Panc1 (cell line): ENCODE measurements around the gene NR2C2. TPM values are rescaled to one million over a fixed set of nuclear protein-coding genes. Genes with fewer than 3 reads are reported as not detected.

Source experiments
- ATAC-seq: fragments of 200-7000 bp; cut with Tn5 transposase; 2 replicates; pipeline ENCODE4 v1.9.1; 2020; ENCODE audit warnings: mild to moderate bottlenecking, moderate library complexity
- BruUV-seq: library from RNA; stranded (reverse); fragments of 400-500 nt; replicated peaks from 2 replicates; lab custom pipeline; 2021; lab: Mats Ljungman, UMichigan
- CTCF ChIA-PET: fragments of 300-600 bp; sonication (Branson Sonifier 250); formaldehyde crosslinking; loops from one replicate; lab custom pipeline; 2022; ENCODE audit warnings: antibody characterized with exemption; lab: Charles Lee
- POLR2A ChIA-PET: fragments of 300-600 bp; sonication (Branson Sonifier 250); formaldehyde crosslinking; loops from one replicate; lab custom pipeline; 2022; ENCODE audit warnings: antibody characterized with exemption; lab: Charles Lee
- DNase-seq: peaks from one replicate; pipeline ENCODE4 v3.0.0-alpha.2; 2010; ENCODE audit warnings: low read depth, low spot score
- H3K27ac ChIP-seq: 2 replicates; pipeline ENCODE4 v1.5.1; 2011; ENCODE audit warnings: mild to moderate bottlenecking, low read length, inconsistent platforms
- H3K27me3 ChIP-seq: fragments of 200-500 bp; sonication (Bioruptor generic); 2 replicates; pipeline ENCODE4 v1.6.0; 2014; ENCODE audit warnings: low read length, inconsistent platforms; ENCODE audit not compliant: control insufficient read depth, insufficient read depth
- H3K36me3 ChIP-seq: fragments of 200-500 bp; sonication (Bioruptor generic); 2 replicates; pipeline ENCODE4 v1.5.1; 2014; ENCODE audit warnings: inconsistent platforms, mild to moderate bottlenecking, low read length, moderate library complexity; ENCODE audit not compliant: control insufficient read depth, insufficient read depth
- H3K4me1 ChIP-seq: 2 replicates; pipeline ENCODE4 v1.5.1; 2011; ENCODE audit warnings: inconsistent platforms, mild to moderate bottlenecking, low read length, moderate library complexity; ENCODE audit not compliant: control insufficient read depth, insufficient read depth
- H3K4me3 ChIP-seq, 2 experiments: 2 replicates each; pipeline ENCODE4 v1.5.1; 2011 to 2012; ENCODE audit warnings: low read depth in 2 of 2, low read length in 2 of 2, mild to moderate bottlenecking in 2 of 2, inconsistent platforms in 1 of 2, moderate library complexity in 1 of 2
- H3K9me3 ChIP-seq: fragments of 200-500 bp; sonication (Bioruptor generic); 2 replicates; pipeline ENCODE4 v1.5.1; 2014; ENCODE audit warnings: low read depth, mild to moderate bottlenecking, inconsistent platforms, low read length, moderate library complexity; ENCODE audit not compliant: control insufficient read depth, insufficient read depth
- CTCF ChIP-seq: fragments of 450-650 bp; IDR thresholded peaks from 2 replicates; pipeline ENCODE4 v1.5.1; 2017; ENCODE audit warnings: mild to moderate bottlenecking
- POLR2AphosphoS5 ChIP-seq: IDR thresholded peaks from 2 replicates; pipeline ENCODE4 v1.6.1; 2012; ENCODE audit warnings: mild to moderate bottlenecking, low read depth, low read length, moderate library complexity
- SIN3A ChIP-seq: IDR thresholded peaks from 2 replicates; pipeline ENCODE4 v1.6.1; 2012; ENCODE audit warnings: low read depth, mild to moderate bottlenecking, low read length, moderate library complexity, borderline replicate concordance; ENCODE audit not compliant: insufficient read depth
- TCF7L2 ChIP-seq: IDR thresholded peaks from 2 replicates; pipeline ENCODE4 v1.6.1; 2011; ENCODE audit warnings: mild to moderate bottlenecking, low read depth, low read length, inconsistent platforms
- in situ Hi-C: cut with HindIII; loops from 2 replicates; pipeline ENCODE4 v1.10.0; 2016; ENCODE audit warnings: low sequenced_read_pairs, low pct_unique_long_range_greater_than_20kb
- intact Hi-C: fragments of 100-400 bp; cut with micrococcal nuclease; formaldehyde crosslinking; loops from one replicate; pipeline ENCODE4 v1.10.0; 2022; ENCODE audit not compliant: unreplicated experiment
- total RNA-seq: library from RNA; stranded (reverse); gene quantifications from one replicate; pipeline ENCODE4 v1.2.1, GENCODE V29; 2021; ENCODE audit not compliant: unreplicated experiment
- TF ChIP-seq, protein P1 (sequence below), 2 experiments: IDR thresholded peaks; 2 replicates each; pipeline ENCODE4 v1.6.1; 2011 to 2012; ENCODE audit warnings: low read depth in 2 of 2, control low read depth in 1 of 2, low read length in 1 of 2, mild to moderate bottlenecking in 1 of 2, moderate library complexity in 1 of 2; ENCODE audit not compliant: insufficient read depth in 1 of 2

The NR2C2 gene
- total RNA-seq, 1 experiment from 2014 or later, result 30.6 TPM

GRCh38 chr3:15014606-15015328, 67.4 kb downstream of the NR2C2 start:
- H3K4me1 ChIP-seq, result no peaks in the 10 kb centered on the region
- ATAC-seq, result no peak
- peaks cover 12% of the 10 kb centered on the region for H3K36me3 ChIP-seq
- ChIA-PET POLR2A (no interaction called here), CTCF (no interaction called here)
- H3K4me3 ChIP-seq, result no peak overlapping the region
- intact Hi-C loops (no loop called here), in situ Hi-C loops (no loop called here)
- H3K27me3 ChIP-seq, result no peaks in the 10 kb centered on the region
- H3K9me3 ChIP-seq, result no peaks in the 10 kb centered on the region
- TF ChIP-seq POLR2AphosphoS5 (no peak), CTCF (no peak), TCF7L2 (no peak), SIN3A (no peak)
- TF ChIP-seq, protein P1, sequence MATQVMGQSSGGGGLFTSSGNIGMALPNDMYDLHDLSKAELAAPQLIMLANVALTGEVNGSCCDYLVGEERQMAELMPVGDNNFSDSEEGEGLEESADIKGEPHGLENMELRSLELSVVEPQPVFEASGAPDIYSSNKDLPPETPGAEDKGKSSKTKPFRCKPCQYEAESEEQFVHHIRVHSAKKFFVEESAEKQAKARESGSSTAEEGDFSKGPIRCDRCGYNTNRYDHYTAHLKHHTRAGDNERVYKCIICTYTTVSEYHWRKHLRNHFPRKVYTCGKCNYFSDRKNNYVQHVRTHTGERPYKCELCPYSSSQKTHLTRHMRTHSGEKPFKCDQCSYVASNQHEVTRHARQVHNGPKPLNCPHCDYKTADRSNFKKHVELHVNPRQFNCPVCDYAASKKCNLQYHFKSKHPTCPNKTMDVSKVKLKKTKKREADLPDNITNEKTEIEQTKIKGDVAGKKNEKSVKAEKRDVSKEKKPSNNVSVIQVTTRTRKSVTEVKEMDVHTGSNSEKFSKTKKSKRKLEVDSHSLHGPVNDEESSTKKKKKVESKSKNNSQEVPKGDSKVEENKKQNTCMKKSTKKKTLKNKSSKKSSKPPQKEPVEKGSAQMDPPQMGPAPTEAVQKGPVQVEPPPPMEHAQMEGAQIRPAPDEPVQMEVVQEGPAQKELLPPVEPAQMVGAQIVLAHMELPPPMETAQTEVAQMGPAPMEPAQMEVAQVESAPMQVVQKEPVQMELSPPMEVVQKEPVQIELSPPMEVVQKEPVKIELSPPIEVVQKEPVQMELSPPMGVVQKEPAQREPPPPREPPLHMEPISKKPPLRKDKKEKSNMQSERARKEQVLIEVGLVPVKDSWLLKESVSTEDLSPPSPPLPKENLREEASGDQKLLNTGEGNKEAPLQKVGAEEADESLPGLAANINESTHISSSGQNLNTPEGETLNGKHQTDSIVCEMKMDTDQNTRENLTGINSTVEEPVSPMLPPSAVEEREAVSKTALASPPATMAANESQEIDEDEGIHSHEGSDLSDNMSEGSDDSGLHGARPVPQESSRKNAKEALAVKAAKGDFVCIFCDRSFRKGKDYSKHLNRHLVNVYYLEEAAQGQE (IDR thresholded peaks at IDR 0.05; ENCODE audit: insufficient read depth in 1 of 2, low read depth in 2 of 2, low read length in 1 of 2), result no peak
- H3K27ac ChIP-seq, result no peak overlapping the region
- BruUV-seq, result no TSS peak
- no peak for DNase-seq

DNA sequence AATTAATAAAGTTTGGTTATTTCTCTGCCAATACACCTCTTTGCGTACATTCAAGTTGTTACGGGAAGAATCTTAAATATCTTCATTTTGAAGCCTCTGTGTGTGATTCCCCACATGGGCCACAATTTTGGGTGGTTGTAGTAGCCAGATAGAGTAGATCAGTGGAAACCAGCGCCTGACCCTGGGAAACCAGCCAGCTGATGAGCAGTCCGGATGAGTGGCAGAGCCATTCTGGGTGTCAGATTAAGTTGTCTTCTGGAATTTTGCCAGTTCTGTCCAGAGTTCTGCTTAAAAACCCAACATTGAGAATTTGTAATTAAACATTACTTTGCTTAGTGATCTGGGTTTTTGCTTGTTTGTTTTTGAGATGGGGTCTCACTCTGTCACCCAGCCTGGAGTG, 68.1 kb downstream of the NR2C2 start:
- DNase-seq, result no peak
- H3K27me3 ChIP-seq, result no peaks in the 10 kb centered on the region
- intact Hi-C loops (no loop called here), in situ Hi-C loops (no loop called here)
- POLR2A ChIA-PET, result no interaction called here
- no peaks in the 10 kb centered on the region for H3K9me3 ChIP-seq
- H3K27ac ChIP-seq, result no peak overlapping the region
- BruUV-seq, result no TSS peak
- peaks cover 15% of the 10 kb centered on the region for H3K36me3 ChIP-seq
- CTCF ChIA-PET, result no interaction called here
- no peak overlapping the region for H3K4me3 ChIP-seq
- no peaks in the 10 kb centered on the region for H3K4me1 ChIP-seq
- TF ChIP-seq POLR2AphosphoS5, result no peak
- no peak for TF ChIP-seq CTCF
- TF ChIP-seq, protein P1 (IDR thresholded peaks at IDR 0.05; ENCODE audit: insufficient read depth in 1 of 2, low read depth in 2 of 2, low read length in 1 of 2), result no peak
- no peak for TF ChIP-seq SIN3A
- no peak for TF ChIP-seq TCF7L2
- no peak for ATAC-seq
